T-helper 22 cell (primary cell): ENCODE measurements around the gene COL23A1.

Experiments
- DNase-seq: peaks from one replicate; pipeline ENCODE4 v3.0.0-alpha.2; 2020; ENCODE audit warnings: low read depth

Gene COL23A1

GRCh38 chr5:178337334-178337741 lies 252.9 kb downstream of the COL23A1 start:
- DNase-seq: no peak

- DNase-seq: no peak
Observed at GRCh38 chr5:178336889-178337288, 253.3 kb downstream of the COL23A1 start.

GRCh38 chr5:178335302-178336030 lies 254.7 kb downstream of the COL23A1 start:
- no peak for DNase-seq

DNA sequence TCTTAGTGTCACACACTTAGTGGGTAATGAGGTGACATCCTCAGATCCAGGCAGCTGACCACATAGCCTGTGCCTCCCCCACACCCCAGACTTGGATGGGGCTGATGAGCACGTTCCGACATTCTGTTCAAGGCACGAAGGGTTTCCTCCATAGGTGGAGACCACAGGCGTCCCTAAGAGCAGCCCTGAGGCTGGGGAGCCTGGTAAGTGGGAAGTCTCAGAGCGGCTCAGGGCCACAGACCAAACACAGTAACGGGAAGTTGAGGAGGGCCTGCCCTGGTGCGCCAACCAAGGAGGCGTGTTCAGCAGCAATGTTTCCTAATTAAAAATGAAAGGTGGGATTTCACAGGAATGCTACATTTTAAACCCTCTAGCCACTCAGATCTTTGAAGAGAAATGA lies 255.3 kb downstream of the COL23A1 start:
- no peak for DNase-seq

DNA sequence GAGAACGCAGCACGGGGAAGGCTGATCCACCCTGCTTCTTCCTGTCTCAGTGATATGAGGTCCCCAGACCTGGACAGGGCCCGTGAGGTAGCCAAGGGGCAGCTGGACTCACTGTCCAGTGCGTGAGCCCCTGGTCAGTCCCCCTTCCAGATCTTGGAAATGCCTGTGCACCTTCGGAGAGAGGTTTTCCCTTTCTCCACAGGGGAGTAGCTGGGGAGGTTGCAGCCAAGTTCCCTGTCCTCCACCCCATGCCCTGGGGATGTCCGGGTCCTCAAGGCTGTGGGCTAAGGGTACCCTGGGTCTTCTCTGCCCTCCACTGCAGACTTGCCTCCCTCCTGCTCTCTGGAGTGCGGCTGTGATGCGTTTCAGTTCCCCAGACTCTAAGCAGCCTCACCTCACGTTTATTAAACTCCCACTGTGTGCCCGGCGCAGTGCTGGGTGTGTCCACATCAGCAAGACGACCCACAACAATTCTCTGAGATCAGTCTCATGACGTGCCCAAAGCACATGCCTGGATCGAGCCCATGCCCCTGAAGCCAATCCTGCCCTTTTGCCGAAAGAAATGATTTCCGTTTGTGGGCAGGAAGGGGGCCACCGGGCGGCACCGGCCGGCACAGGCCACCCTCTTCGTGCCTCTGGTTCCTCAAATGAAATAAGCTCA lies 256.2 kb downstream of the COL23A1 start:
- DNase-seq: no peak

DNA sequence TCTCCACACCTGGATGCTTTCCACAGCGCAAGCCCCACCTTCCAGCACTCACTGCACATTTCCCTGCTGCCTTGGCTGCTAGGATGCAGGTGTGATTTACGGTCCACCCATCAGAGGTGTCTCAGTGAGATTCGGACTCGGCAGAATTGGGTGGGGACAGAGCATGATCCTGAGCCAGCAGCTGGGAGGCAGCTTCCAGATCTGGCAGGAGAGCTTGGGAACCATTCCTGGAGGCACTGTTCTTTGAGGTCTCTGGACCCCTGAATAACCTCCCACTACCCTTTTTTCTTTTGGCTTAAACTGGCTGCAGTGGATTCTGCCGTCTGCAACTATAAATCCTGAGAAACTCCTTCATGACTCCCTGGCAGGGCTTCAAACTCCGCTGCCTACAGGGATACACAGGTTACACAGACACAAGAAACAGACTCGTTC lies 258.0 kb downstream of the COL23A1 start:
- no peak for DNase-seq

DNA sequence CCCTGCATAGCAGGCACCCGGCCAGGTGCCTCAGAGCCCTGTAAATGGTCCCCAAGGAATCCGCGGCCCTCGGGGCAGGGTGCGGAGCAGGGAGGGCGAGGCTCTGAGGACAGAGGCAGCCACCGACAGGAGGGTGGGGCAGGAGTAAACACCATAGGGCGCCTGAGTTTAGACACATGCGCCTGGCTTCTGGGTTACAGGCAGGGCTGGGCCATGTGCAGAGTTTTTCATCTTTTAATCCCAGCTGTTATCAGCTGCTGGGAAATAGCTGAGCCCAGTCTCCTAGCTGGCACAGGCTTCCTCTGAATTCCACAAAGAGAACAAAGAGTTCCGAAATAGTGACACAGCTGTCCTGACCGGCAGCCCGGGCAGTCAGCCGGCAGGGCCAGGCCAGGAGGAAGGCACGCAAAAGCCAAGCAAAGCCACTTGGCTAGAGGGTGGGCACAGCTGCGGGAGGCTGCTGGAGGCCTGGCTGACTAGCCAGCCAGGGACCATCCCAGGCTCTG lies 258.6 kb downstream of the COL23A1 start:
- DNase-seq: no peak

DNA sequence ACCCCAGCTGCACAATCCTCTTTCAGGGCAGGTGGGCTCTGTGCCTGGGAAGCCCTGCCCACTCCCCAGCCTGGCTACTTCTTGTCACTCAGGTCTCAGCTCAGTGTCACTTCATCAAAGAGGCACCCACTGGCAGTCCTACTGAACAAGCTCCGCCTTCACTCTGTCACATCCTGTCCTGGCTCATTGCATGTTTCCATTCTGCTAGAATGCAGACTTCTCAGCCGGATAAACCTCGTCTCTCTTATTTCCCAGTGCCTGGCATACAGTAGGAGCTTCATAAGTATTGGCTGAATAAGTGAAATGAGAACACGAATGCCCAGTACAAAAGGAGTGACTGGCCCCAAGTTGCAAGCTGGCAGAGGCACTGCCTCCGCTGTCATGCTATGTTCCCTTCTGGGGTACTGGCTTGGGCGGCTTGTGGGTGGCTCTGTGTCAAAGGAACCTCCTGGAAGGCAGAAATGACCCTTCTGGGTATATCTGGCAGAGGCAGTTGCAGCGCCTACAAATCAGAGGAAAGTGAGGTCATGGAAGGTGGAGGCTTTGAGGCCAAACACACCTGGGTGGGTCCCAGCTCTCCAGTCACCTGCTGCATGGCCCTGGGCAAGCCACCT lies 259.3 kb downstream of the COL23A1 start:
- no peak for DNase-seq

DNA sequence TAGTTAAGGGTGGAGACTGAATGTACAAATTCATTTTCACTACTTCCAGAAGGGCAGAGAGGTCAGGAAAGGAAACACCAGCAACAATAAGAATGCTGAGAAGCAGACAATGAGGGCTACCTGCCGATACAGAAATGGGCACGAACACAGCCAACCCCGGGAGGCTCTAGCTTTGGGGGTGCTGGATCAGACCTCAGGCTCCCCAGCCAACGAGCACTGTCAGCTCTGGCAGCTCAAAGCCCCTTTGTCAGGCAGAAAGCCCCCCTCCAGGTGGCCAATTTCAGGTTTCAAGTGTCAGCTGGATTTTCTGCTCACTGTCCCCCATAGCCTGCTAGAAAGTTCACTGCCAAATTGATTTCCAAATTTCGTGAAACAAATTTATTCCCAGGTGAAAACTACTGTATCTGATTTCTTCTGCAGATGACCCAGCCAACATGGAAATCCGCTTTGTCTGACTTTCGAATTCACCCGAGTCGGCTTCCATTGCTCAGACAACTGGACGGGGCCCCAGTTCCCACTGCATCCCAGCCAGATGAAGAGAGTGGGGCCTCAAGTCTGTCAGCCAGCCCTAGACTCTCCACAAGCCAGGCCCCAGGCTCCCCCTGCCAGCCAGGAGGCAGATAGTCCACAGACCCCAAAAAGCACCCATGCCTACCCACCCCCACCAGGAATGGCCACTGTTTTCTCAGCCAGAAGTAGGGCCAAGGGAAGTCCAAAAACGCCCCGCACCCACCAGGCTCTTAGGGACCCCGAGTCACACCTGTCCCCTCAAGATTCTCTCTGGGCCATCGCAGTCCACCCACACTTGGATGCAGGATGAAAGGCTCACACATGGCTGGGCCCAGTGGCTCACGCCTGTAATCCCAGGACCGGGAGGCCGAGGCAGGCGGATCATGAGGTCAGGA lies 261.1 kb downstream of the COL23A1 start:
- DNase-seq: no peak

DNA sequence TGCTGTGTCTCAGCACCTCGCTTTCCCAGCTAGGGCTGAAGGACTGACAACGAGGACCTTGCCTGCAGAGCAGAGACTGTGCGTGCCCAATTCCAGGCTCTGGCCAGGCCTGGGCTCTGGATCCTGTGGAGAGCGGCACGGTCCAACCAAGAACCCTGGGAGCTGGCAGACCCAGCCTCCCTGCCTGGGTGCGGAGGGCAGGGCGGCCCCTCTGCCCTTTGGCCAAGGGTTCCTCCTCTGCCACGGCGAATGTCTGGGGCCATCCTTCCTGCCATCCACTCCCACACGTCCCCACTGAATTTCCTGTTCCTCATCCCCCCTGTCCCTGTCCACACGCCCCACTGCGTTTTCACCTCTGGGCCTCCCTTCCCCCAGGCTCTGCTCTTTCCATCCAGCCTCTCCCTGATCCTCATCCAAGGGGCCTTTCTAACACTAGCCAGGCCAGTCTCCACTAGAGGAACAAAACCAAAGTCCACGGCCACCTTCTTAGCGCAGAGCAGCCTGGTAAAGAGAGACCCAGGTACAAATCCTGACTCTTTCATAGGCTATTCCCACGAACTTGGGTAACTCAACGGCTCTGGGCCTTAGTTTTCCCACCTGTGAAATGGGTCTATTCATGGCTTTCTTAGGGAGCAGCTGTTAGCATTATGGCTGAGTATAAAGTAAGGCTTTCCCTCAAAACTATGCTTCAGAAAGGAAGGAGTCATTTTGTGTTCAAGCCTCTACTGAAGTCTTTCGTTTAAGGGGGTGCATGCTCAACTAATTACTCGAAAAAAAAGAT lies 262.1 kb downstream of the COL23A1 start:
- DNase-seq: no peak

DNA sequence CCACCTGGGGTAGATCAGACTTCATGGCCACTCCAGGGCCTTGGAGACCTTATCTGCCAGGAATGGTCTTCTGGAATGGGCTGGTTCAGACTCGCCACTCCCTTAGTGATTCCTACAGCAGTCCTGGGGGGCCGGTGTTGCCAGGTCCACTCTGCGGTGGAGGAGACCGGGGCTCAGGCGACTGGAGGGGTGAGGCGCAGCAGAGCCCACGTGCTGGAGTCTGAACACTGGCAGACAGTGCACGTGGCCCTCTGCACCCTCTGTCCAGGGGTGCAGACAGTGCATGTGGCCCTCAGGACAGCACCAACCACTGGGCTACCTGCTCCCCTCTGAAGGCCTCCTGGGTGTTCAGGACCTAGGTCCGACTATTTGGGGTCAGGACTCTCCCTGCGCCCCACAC lies 262.7 kb downstream of the COL23A1 start:
- no peak for DNase-seq

GRCh38 chr5:178326374-178326715 lies 263.8 kb downstream of the COL23A1 start:
- no peak for DNase-seq

DNA sequence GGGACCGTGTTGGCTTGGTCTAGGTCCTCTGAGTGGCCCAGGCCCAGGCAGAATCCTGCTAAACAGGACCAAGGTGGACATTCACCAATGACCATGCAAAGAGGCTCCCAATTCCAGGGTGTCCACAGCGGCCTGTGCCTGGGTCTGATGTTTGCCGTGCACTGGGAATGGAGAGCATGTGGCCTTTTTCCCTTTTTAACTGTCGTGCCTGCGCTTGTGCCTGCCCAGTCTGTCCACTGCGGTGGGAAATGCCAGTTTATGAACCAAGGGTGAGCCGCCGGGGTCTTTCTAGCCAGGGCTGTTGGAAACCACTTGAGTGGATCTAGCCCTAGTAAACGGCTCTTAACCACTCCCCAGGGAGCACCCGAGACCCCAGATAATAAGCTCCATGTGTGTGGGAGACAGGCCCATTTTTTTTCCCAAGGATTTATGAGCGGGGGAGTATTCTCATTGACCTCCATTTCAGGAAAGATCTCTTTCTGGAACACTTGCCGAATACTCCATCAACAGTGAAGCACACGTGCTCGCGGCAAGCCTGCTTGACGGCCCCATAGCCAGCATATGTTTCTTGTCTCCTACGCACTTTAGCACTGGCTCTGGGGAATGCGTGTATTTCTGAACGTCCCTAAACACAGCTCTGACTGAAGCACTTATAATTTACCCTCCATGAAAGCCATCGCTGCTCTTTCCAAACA lies 264.4 kb downstream of the COL23A1 start:
- DNase-seq: no peak

DNA sequence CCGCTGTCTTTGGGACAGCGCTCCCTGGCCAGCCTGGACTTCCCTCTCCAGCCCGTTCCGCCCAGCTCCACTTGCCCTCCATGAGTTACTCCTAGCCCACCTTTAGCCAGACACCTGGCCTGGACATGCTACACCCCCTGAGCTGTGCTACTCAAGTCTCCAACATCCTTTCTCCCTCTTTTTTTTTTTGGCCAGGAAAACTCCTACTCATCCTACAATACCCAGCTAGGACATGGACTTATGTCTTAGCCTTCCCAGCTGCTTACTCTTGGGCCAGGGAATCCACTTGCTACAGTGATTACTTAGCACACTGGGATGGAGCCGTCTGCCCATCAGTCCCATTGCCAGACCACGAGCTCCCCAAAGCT lies 264.9 kb downstream of the COL23A1 start:
- DNase-seq: no peak

- no peak for DNase-seq
Observed at GRCh38 chr5:178324481-178325310, 265.5 kb downstream of the COL23A1 start.

DNA sequence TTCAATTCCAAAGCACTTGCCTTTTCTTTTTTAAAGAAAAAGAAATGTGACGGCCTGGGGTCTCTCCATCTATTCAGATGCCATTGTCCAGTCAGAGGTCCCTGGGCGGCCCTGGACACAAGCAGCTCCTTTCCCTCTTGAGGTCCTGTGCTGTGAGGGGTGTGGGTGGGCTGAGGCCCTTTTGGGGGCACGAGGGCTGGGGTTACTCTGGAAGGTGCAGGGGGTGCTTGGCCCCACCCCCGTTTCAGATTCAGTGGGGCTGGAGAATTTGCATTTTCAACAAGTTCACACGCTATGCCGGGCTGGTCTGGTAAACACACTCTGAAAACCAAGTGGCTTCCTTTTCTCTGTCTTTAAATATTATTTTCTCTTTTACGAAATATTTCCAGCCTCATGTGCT lies 266.2 kb downstream of the COL23A1 start:
- DNase-seq: no peak

DNA sequence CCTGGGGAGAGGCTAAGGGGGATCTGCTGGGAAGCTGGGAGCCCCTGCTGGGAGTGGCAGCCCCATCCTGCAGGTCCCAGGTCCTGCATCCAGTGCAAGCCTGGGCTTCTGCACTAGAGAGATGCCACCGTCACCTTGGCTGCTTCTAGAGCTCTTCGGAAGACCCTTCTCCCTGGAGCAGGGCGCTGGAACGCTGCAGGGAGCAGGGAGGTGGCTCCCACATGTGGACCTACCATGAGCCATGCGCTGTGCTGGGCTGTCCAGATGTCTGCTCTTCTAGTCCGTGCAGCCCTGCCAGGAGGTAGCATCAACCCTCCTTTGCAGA lies 266.7 kb downstream of the COL23A1 start:
- DNase-seq: no peak

DNA sequence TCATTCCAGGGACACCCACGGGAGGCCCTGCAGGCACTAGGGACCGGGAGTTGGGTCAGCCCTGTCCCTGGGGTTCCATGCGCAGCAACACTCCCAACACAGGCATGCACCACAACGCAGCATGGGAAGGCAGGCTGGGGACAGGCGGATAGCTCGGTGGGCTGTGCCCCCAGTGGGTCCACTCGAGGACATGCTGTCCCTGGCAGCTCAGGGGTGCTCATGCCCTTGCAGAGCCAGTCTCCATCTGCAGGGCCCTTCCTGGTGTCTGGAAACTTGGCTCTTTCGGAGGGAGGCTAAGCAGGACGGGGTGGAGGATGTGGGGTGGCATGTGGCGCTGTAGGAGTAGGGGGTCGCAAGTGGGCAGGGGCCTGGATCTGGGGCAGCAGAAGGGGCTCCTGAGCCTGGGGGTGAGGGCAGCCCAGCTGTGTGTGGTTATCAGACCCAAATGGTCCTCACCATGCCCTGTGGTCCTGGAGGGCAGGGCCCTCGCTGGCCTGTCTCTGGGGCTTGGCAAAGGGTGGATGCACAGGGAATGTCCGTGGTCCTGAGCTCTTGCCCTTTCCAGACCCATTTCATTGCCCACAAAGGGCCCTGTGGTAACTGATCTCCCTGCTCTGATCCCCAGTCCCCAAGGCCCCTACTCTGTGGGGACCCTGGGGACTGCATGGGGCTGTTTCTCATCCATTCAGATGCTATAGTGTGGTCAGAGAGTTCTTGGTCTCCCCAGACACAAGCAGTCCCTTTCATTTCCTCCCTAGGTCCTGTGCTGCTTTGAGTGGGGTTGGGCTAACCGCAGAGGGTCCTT lies 267.3 kb downstream of the COL23A1 start:
- DNase-seq: no peak

- DNase-seq: no peak
Observed at GRCh38 chr5:178320281-178320855, 269.8 kb downstream of the COL23A1 start.
